T-helper 2 cell treated with Interferon-gamma antibody and Interleukin-4, amounts not matched to agents 5 μg/mL and 100 μg/mL, for 36 hours (primary cell): Measurements from ENCODE around the gene GALR3.

ENCODE experiments used
- DNase-seq: peaks from one replicate; pipeline ENCODE4 v3.0.0; 2021; ENCODE audit warnings: low spot score
- H3K27ac Mint-ChIP-seq: one replicate; pipeline ENCODE4 v1.8.0; 2021; ENCODE audit warnings: mild to moderate bottlenecking, mixed read lengths
- H3K27me3 Mint-ChIP-seq: one replicate; pipeline ENCODE4 v1.8.0; 2021; ENCODE audit warnings: low read depth, mixed read lengths
- H3K36me3 Mint-ChIP-seq: one replicate; pipeline ENCODE4 v1.8.0; 2021; ENCODE audit warnings: low read depth, mixed read lengths
- H3K4me1 Mint-ChIP-seq: one replicate; pipeline ENCODE4 v1.8.0; 2021; ENCODE audit warnings: low read depth, mixed read lengths
- H3K4me3 Mint-ChIP-seq: one replicate; pipeline ENCODE4 v1.8.0; 2022; ENCODE audit warnings: mild to moderate bottlenecking, moderate library complexity, mixed read lengths
- H3K9me3 Mint-ChIP-seq: one replicate; pipeline ENCODE4 v1.8.0; 2021; ENCODE audit warnings: mixed read lengths

The GALR3 gene, protein sequence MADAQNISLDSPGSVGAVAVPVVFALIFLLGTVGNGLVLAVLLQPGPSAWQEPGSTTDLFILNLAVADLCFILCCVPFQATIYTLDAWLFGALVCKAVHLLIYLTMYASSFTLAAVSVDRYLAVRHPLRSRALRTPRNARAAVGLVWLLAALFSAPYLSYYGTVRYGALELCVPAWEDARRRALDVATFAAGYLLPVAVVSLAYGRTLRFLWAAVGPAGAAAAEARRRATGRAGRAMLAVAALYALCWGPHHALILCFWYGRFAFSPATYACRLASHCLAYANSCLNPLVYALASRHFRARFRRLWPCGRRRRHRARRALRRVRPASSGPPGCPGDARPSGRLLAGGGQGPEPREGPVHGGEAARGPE

DNA sequence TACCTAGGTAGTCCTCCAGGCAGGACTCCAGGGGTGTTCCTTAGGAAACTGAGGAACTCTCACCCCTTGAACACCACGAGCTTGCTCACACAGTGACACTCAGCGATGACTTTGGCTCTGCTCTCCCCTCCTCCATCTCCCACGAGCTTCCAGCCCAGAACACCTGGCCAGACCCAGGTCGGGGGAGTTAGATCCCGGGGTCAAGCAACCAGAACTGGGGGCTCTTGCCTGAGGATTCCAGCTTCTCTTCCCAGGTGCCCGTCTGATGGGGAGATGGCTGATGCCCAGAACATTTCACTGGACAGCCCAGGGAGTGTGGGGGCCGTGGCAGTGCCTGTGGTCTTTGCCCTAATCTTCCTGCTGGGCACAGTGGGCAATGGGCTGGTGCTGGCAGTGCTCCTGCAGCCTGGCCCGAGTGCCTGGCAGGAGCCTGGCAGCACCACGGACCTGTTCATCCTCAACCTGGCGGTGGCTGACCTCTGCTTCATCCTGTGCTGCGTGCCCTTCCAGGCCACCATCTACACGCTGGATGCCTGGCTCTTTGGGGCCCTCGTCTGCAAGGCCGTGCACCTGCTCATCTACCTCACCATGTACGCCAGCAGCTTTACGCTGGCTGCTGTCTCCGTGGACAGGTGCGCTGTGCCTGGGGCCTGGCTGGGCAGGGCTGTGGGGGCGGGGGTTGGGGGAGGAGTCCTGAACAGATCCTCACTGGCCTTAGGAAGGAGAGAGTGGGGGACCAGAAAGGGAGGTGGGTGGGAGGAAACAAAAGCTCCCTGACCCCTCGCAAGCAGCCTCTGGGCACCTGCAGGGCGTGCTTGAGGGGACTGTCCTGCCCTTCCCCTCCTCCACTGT, at the start of gene GALR3:
Gene GALR3, plus strand, starts transcription at position 249 of the 852 bp plus-strand sequence. Its CDS starts 25 bp downstream, at position 274.
- no peak for DNase-seq
- Mint-ChIP-seq H3K4me3 (peak within 1 kb of the TSS; percentile 62), H3K27ac (no peak within 1 kb of the TSS), H3K9me3 (no peaks in the 10 kb centered on the region), H3K27me3 (peaks cover 39% of the 10 kb centered on the region), H3K36me3 (peaks cover 3% of the 10 kb centered on the region), H3K4me1 (peaks cover 10% of the 10 kb centered on the region)

DNA sequence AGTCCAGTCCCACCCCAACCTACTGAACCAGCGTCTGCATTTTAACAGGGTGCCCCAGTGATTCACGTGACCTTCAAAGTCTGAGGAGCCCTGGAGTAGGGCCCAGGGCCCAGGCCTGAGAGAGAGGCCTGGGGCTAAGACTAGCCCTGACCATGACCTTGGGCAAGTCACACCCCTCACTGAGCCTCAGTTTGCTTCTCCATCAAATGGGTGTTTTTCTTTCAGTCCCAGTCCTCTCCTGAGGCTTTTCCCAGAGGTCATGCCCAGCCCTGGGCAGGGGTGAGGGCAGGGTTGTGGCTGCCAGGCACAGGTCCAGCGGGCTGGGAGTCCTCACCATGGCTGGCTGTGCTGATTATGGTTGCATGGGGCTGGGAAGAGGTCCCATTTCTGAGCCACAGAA, 48.5 kb upstream of the GALR3 start:
- no peaks in the 10 kb centered on the region for H3K4me1 Mint-ChIP-seq
- H3K9me3 Mint-ChIP-seq: no peaks in the 10 kb centered on the region

DNA sequence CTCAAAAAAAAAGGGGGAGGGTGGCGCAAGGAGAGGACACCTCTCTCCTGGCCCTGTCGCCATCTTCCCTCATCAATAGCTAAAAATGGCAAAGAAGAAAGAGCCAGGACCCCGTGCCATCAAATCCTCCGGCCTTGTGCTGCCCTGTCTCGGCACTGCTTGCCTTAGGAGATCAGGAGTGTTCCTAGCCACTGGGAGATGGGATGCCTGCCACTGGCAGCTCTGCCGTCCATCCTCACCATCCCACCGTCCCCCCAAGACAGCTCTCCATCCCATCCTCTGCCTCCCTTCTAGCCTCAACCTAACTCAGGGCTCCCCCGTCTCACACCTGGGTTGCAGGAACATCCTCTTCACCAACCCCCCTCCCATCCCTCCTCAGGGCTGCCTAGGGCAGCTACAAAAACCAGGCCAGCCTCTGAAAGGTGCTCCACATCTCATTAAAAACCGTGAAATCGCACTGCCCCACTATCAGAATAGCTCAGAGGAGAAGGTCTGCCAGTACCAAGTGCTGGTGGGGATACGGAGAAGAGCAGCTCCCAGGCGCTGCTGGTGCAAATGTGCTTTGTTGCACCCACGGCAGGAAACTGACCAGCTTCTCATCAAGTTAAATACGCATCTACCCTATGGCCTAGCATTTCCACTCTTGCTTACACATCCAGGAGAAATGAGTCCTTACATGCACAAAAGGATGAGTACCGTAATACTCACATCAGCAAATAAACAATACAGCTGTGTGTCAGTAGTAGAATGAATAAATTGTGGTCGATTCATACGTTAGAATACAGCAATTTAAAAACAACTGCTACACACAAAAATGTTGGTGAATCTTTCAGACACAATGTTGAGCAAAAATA, 47.2 kb upstream of the GALR3 start:
- no peak for DNase-seq
- H3K4me1 Mint-ChIP-seq: no peaks in the 10 kb centered on the region
- H3K27me3 Mint-ChIP-seq: no peaks in the 10 kb centered on the region
- peaks cover 11% of the 10 kb centered on the region for H3K36me3 Mint-ChIP-seq
- no peak overlapping the region for H3K4me3 Mint-ChIP-seq
- H3K9me3 Mint-ChIP-seq: no peaks in the 10 kb centered on the region
- H3K27ac Mint-ChIP-seq: no peak overlapping the region

More for the DNA sequence above, 48.5 kb upstream of the GALR3 start:
- DNase-seq: no peak
- Mint-ChIP-seq H3K27me3 (no peaks in the 10 kb centered on the region), H3K36me3 (peaks cover 15% of the 10 kb centered on the region), H3K27ac (no peak overlapping the region), H3K4me3 (no peak overlapping the region)

DNA sequence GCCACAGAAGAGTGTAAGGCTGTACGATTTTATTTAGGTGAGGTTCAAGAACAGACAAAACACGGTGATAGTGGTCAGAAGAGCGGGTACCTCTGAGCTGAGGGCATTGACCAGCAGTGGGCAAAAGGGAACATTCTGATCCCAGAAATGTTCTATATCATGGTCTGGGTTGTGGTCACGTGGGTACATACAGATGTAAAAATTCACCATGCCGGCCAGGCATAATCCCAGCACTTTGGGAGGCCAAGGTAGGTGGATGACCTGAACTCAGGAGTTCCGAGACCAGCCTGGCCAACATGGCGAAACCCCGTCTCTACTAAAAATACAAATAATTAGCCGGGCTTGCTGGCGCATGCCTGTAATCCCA, 46.6 kb upstream of the GALR3 start:
- peaks cover 9% of the 10 kb centered on the region for H3K36me3 Mint-ChIP-seq
- no peaks in the 10 kb centered on the region for H3K9me3 Mint-ChIP-seq
- H3K4me3 Mint-ChIP-seq: no peak overlapping the region
- H3K27me3 Mint-ChIP-seq: no peaks in the 10 kb centered on the region
- DNase-seq: no peak
- no peak overlapping the region for H3K27ac Mint-ChIP-seq
- H3K4me1 Mint-ChIP-seq: no peaks in the 10 kb centered on the region

DNA sequence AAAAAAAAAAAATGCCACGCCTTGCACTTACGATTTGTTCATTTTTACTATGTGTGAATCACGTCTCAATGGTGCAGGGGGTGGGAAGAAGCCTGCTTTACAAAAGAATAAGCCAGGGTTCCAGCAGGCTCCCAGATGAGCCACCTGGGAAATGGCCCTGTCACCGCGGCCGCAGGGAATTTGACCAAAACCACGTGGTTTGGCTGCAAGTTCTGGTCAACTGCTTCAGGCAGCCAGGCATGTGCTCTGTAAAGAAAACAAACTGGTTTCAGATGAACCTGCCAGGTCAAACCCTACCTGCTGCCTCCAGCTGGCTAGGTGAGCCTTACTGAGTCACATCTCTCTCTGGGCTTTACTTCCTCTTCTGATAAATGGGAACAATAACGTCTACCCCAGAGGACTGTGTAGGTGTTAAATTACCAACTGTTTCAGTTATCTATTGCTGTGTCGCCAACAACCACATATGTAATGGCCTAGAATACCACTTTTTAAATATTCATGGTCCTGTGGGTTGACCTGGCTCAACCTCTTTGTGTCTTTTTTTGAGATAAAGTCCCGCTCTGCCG, 46.0 kb upstream of the GALR3 start:
- peaks cover 9% of the 10 kb centered on the region for H3K36me3 Mint-ChIP-seq
- no peaks in the 10 kb centered on the region for H3K9me3 Mint-ChIP-seq
- no peak overlapping the region for H3K27ac Mint-ChIP-seq
- no peaks in the 10 kb centered on the region for H3K27me3 Mint-ChIP-seq
- H3K4me1 Mint-ChIP-seq: no peaks in the 10 kb centered on the region
- H3K4me3 Mint-ChIP-seq: no peak overlapping the region
- no peak for DNase-seq

DNA sequence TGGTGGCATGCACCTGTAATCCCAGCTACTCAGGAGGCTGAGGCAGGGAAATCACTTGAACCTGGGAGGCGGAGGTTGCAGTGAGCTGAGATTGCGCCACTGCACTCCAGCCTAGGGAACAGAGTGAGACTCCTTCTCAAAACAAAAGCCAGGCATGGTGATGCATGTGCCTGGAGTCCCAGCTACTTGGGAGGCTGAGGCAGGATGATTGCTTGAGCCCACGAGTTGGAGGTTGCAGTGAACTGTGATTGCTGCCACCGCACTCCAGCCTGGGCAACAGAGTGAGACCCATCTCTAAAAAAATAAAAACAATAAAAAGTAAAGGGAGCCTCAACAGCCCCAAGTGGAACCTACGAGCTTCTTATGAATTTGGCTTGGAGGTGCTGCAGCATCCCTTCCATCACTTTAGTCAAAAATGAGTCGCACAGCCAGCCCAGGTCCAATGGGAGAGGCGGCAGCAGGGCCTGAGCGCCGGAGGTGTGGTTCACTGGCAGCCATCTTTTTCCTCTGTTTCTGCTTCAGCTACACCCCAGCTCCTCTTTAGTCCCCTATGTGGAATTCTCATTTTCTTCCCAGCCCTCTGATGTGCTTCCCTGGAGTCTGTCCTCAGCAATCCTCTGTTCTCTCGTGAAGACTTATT, 44.7 kb upstream of the GALR3 start:
- Mint-ChIP-seq H3K27me3 (no peaks in the 10 kb centered on the region), H3K27ac (no peak overlapping the region), H3K36me3 (peaks cover 3% of the 10 kb centered on the region), H3K4me3 (no peak overlapping the region), H3K4me1 (no peaks in the 10 kb centered on the region), H3K9me3 (no peaks in the 10 kb centered on the region)
- DNase-seq: no peak

DNA sequence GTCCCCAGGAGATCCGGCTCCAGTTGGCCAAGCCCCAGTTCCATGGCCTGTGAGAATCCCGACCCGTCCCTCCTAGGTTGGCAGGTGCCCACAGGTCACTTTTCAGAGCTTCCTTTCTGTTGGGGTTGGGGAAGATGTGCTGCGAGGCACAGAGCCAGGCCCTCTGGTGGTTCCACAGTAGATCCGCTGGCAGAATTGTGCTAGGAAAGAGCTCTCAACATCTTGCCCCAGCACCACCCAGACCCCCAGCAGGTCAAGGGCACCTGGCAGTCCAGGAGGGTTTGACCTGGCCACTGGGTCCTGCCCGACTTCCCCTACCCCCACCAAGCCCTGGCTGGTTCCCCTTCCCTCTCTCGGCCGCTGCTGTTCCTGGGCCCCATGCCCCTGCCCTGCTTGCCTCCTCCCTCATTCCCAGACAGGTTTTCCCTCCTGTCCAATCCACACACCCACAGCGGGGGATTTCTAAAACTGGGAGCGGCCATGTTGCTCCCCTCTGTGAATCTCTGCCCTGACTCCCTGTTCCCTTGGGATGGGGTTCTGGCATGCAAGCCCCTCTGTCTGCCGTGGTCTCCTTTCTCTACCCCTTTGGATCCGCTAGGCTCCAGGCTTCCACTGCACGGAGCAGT, 41.6 kb upstream of the GALR3 start:
- no peaks in the 10 kb centered on the region for H3K4me1 Mint-ChIP-seq
- no peak for DNase-seq
- H3K4me3 Mint-ChIP-seq: no peak overlapping the region
- H3K9me3 Mint-ChIP-seq: no peaks in the 10 kb centered on the region
- H3K36me3 Mint-ChIP-seq: no peaks in the 10 kb centered on the region
- no peak overlapping the region for H3K27ac Mint-ChIP-seq
- no peaks in the 10 kb centered on the region for H3K27me3 Mint-ChIP-seq

DNA sequence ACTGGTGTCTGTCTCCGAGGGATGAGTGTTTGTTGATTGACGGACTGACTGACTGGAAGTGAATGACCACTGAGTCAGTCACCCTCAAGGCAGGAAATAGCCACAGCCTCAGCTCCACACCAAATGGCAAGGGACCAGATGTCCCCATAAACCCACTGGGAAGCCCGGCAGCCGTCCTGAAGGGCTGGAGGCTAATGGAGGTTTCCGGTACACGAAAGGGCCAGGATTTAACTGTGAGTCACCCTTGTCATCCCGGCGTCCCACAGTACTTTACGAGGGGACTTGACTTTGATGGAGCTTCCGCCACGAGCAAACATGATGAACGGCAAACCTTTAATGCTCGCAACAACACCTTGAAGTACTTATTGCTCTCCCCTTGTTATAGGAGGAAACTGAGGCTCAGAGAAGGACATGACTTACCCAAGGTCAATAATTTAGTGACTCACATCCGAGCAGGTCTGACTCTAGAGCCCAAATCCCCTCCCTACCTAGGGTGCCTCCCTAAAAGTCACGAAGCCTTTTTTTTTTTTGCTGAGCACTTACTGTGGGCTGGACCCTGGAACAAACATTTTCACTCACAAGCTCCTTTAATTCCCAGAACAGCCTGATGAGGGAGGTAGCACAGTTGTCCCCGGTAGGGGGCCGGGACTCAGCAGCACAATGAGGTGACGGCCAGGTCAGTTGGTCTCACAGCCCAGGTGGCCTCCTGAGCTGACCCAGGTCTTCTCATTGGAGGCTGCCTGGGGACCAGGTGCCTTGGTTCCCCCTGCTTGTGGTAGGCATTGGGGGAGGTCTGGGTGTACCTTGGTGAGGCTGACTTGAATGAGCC, 40.6 kb upstream of the GALR3 start:
- Mint-ChIP-seq H3K27me3 (no peaks in the 10 kb centered on the region), H3K4me1 (no peaks in the 10 kb centered on the region), H3K27ac (no peak overlapping the region), H3K4me3 (no peak overlapping the region), H3K36me3 (no peaks in the 10 kb centered on the region), H3K9me3 (no peaks in the 10 kb centered on the region)
- DNase-seq: no peak

DNA sequence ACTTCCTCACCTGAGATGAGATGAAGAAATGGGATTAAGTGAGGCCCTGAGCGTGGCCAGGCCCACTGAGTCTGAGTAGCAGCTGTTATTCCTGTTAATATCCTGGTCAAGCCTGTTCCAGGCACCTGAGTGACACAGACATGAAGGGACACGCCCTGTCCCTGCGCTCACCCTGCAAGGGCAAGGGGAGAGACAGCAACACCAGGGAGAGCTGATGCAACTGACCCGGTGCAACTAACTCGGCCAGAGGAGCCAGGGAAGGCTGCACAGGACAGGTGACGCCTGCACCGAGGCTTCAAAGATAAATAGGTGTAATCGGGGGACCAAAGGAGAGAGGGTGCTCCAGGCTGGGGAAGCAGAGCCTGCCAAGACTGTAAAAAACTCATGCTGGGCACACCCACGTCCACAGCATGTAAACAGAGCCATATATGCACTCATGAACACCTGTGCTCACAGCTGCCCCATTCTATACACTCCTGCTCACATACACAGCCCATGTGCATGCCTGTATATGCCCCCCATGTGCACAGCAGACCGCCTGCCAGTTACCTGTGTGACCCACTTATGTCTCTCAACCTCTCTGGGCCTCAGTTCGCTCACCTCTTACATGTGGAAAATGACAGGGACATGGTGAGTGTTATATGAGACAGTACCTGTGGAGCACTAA, 38.2 kb upstream of the GALR3 start:
- Mint-ChIP-seq H3K36me3 (no peaks in the 10 kb centered on the region), H3K9me3 (no peaks in the 10 kb centered on the region), H3K4me3 (no peak overlapping the region), H3K4me1 (no peaks in the 10 kb centered on the region), H3K27ac (peak overlapping the region; percentile 23), H3K27me3 (no peaks in the 10 kb centered on the region)
- DNase-seq: no peak

DNA sequence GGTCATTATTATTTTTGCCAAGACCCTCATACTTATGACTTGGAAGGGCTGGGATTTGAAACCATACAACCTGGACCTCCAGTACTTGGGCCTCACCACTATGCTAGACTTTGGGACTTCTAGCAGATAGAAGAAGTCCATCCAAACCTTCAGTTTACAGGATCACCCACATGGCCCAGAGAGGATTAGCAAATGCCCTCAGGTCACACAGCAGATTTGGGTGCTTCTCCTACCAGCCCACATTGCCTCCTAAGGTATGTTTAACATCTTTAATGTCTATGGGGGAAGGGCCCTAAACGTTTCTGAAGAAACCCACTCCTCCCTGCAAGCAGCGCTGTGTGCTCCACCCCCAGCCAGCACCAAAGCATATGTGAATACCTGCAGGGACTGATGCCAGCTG, 32.9 kb upstream of the GALR3 start:
- Mint-ChIP-seq H3K4me3 (no peak overlapping the region), H3K4me1 (no peaks in the 10 kb centered on the region), H3K9me3 (no peaks in the 10 kb centered on the region), H3K27ac (no peak overlapping the region), H3K36me3 (no peaks in the 10 kb centered on the region), H3K27me3 (no peaks in the 10 kb centered on the region)
- DNase-seq: no peak

DNA sequence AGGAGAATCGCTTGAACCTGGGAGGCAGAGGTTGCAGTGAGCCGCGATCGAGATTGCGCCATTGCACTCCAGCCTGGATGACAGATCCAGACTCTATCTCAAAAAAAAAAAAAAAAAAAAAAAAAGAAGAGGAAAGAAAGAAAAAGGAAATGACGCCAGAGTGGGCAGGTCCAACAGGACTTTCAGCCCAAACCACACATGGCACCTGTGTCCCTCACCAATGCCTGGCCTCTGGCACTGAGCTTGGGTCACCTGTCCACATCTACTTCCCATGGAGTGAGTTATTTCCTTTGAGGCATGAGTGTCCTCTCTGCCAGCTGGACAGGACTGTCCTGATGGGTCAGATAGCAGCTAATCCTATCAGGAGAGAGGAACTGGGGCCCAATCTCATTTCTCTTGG, 30.7 kb upstream of the GALR3 start:
- Mint-ChIP-seq H3K4me1 (no peaks in the 10 kb centered on the region), H3K9me3 (no peaks in the 10 kb centered on the region), H3K27ac (no peak overlapping the region), H3K4me3 (no peak overlapping the region), H3K27me3 (no peaks in the 10 kb centered on the region), H3K36me3 (no peaks in the 10 kb centered on the region)
- DNase-seq: no peak

DNA sequence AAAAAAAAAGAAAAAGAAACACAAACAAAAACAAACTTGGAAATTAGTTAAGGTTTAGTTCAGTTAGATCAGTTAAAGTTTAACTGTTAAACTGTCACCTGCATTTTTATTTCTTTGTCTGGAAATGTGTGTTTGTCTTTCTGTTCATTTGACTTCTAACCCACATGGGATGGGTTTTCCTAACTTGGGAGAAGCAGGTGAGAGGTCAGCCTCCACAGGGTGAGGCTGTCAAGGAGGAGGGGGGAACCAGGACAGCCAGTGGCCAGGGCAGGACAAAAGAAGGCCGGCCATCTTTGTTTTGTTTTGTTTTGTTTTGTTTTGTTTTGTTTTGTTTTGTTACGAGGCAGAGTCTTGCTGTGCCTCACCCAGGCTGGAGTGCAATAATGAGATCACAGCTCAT, 28.8 kb upstream of the GALR3 start:
- no peaks in the 10 kb centered on the region for H3K4me1 Mint-ChIP-seq
- no peak overlapping the region for H3K27ac Mint-ChIP-seq
- H3K9me3 Mint-ChIP-seq: no peaks in the 10 kb centered on the region
- no peak for DNase-seq
- H3K36me3 Mint-ChIP-seq: no peaks in the 10 kb centered on the region
- no peak overlapping the region for H3K4me3 Mint-ChIP-seq
- H3K27me3 Mint-ChIP-seq: peaks cover 3% of the 10 kb centered on the region
